NCI-H446 treated with DMSO at 0.1 percent for 48 hours (cell line): ENCODE measurements around the gene NLRC5.

Experiments used
- DNase-seq: peaks from one replicate; lab custom pipeline; 2025; lab: John Stamatoyannopoulos, UW

Gene NLRC5

DNA sequence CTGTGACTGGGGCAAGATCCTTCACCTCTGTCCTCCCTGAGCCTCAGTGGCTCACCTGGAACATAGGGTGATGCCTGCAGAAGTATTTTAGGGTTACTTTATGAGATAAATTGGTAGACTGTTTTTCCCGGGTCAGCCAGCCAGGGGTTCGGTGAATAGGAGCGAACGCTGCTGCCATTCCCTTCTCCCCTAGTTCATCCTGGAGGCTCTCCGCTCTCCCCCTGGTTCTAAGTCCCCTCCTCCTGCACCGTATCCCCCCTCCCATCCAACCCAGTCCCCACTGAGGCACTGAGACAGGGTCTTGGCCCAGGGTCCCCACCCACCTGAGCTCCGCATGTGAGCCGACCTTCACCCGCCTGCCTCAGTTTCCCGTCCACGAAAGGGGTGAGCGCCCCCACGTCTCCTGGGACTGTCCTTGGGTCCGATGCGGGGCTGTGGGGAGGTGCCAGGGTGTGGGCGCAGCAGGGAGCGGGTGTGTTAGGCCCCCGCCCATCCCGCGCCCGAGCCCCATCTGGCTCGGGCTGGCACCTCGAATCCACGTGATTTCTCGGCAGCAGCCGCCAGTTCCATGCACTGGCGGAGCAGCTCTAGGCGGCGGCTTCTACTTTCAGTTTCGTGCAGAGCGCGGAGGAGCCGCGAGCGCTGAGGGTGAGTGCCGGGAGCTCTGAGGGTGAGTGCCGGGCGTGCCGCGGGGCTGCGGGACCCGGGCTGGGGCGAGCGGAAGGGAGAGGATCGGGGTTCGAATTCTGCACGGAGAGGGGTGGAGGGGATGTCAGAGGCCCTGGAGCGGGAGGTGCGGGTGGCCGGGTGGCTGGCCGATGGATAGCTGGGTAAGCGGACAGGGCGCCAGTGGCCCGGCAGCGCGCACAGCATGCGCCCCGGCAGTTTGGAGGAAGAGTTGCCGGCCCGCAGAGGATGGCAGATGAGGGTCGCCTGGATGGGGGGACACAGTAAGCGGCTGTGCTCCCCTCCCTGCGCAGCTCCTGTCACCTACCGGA is at the start of gene NLRC5:
NLRC5 (plus strand) TSS at position 610 of the 998 bp plus-strand sequence. CDS start 31,156 bp downstream, outside the sequence.
- DNase-seq: no peak

- DNase-seq: no peak
Observed at GRCh38 chr16:56939801-56940200, 49.6 kb upstream of the NLRC5 start.

DNA sequence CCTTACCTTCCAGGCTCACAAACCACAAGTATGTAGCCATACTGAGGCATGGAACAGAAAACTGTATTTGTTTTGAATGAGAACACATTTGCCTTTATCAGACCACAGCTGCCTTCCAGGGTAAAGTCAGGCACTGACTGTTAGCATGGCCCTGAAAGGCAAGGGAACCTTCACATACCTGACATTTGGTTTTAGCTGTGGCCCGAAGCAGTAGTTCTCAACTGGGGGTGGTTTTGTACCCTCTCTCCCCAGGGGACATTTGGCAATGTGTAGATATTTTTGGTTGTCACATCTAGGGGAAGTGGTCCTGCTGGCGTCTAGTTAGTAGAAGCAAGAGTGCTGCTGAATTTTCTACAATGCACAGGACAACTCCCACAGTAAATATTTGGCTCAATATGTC is 48.3 kb upstream of the NLRC5 start:
- DNase-seq: no peak

- no peak for DNase-seq
Observed at GRCh38 chr16:56941856-56942331, 47.5 kb upstream of the NLRC5 start.

GRCh38 chr16:56943761-56944375 is 45.5 kb upstream of the NLRC5 start:
- DNase-seq: no peak

DNA sequence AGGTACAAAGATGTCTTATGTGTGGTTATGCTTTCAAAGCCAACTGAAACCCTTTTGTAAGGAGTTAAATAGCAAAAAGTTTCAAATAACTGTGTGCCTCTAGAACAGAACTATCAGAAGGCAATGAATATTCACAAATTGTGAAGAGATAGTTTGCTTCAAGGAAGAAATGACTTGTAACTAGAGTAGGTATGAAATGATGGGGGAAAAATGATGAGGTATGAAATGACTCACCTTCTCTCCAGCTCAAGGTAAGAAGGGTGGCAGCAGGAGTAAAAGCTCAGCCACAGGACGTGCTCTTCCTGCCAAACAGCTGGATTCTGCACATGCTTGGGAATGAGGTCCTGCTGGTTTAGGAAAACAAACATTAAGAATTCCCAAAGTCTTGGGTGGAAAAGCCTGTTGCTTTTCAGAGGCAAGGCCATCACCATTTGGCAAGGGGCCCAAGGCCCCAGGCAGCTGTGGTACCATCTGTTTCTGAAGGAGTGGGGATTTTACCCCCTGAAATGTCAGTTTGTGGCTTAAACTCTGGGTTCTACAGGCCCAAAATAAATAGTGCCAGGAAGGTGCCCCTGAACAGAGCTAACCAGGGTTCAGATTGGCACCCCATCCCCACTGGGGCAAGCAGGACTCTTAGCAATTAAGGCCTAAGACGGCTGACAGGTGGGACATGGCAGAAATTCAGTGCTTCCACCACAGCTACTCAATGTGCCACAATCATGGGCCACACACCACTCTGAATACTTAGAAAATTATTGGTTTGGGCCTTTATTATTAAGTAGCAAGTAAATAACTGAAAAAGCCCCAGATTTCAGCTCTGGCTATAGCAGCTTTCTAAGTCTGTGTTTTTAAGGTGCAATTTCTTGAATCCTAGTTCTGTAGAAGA is 44.2 kb upstream of the NLRC5 start:
- DNase-seq: no peak

GRCh38 chr16:56945847-56946527 is 43.4 kb upstream of the NLRC5 start:
- DNase-seq: no peak

GRCh38 chr16:56946767-56947603 is 42.4 kb upstream of the NLRC5 start:
- DNase-seq: no peak

- DNase-seq: no peak
Observed at GRCh38 chr16:56947604-56947995, 41.8 kb upstream of the NLRC5 start.

GRCh38 chr16:56948234-56948633 is 41.1 kb upstream of the NLRC5 start:
- DNase-seq: no peak

- DNase-seq: no peak
Observed at GRCh38 chr16:56950051-56950450, 39.3 kb upstream of the NLRC5 start.

- no peak for DNase-seq
Observed at GRCh38 chr16:56950455-56950854, 38.9 kb upstream of the NLRC5 start.

GRCh38 chr16:56950881-56951771 is 38.2 kb upstream of the NLRC5 start:
- no peak for DNase-seq

DNA sequence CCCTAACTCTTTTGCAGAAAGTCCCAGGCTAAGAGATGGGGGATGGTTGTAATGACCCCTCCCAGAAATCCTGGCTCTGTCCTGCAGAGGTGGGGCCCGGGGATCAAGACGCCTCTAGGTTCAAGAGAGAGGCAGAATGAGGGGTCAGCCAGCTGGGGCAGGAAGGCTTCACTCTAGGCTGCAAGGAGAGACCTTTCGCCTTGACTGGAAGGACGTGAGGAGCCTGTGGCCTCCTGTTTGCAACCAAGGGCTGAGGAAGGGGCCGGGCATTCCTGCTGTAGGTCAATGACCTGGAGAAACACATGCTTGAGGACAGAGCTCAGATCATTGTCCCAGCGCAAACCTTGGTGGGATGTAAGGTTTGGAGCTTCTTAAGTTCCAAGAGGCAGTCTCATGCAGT is 36.4 kb upstream of the NLRC5 start:
- DNase-seq: no peak

DNA sequence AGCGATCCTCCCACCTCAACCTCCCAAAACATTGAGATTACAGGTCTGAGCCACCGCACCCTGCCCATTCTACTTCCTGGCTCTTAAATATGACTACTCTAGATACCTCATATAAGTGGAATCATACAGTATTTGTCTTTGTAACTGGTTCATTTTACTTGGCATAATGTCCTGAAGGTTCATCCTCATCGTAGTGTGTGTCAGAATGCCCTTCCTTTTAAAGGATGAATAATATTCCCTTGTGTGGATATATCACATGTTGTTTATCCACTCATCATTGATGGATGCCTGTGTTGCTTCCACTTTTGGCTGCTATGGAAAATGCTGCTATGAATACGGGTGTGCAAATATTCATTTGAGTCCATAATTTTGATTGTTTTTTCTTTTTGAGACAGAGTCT is 33.3 kb upstream of the NLRC5 start:
- no peak for DNase-seq

GRCh38 chr16:56956756-56957155 is 32.6 kb upstream of the NLRC5 start:
- DNase-seq: no peak

DNA sequence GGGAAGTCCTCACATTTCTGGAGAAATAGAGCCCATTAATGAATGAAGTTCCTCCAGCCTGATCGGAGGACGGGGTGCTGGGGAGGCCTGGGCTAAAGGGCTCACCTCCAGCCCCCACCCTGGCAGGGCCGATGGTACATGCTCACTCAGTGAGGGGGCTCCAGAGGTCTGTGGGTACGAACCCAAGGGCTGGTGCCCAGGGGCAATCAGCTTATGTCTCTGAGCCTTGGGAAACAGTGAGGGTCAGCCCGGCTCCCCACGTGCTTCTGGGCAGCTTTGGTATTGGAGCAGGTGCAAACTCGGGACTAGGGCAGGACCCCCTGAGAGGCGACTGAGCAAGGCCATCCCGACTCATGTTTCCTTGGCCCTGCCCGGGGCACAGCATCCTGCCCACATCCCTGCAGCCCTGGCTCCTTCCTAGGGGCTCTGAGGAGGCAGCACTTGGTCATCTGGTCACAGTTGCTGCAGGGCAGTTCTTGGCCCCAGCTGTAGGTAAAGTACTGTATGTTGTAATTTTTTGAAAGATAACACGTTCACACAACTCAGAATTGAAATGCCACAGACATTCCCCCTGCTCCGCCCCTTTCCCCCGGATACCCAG is 28.6 kb upstream of the NLRC5 start:
- no peak for DNase-seq

GRCh38 chr16:56961386-56961785 is 28.0 kb upstream of the NLRC5 start:
- no peak for DNase-seq

DNA sequence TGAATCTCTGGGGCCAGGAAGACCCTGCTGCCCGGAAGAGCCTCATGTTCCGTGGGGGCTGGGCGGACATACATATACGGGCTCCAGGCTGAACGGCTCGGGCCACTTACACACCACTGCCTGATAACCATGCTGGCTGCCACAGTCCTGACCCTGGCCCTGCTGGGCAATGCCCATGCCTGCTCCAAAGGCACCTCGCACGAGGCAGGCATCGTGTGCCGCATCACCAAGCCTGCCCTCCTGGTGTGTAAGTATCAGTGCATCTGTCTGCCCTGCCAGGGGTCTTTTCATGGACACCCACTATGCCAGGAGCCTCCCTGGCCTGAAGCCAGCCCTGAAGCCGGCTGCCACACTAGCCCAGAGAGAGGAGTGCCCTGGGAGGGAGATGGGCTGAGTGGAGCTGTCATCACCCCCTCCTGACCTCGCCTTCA is 27.5 kb upstream of the NLRC5 start, which contains the start of gene CETP:
CETP (plus strand) TSS at position 100 of the 431 bp plus-strand sequence; CDS start at position 130, 30 bp downstream.
- DNase-seq: no peak
